RPMI7951 (cell line): ENCODE measurements around the gene MAMSTR. TPM values are rescaled to one million over a fixed set of nuclear protein-coding genes. Genes with fewer than 3 reads are reported as not detected.
"Not testable (repeated sequence)": the region's sequence is repeated elsewhere in the genome, so short reads cannot be mapped to it uniquely, and the experiment has no call there.

ENCODE experiments used
- DNase-seq: peaks from one replicate; pipeline ENCODE4 v3.0.0-alpha.2; 2012; ENCODE audit warnings: low read depth
- total RNA-seq: library from RNA; depleted of rRNA; stranded (reverse); fragments of >200 nt; shearing (Covaris generic); gene quantifications from 2 replicates; pipeline ENCODE4 v1.2.3, GENCODE V29; 2014; rRNA removed

Gene MAMSTR
- total RNA-seq = 0.24 and 0.39 TPM in 2 replicates

GRCh38 chr19:48719263-48720171, at the start of gene MAMSTR:
Gene MAMSTR, minus strand, starts transcription at chr19:48719725. Its CDS starts 694 bp downstream, at chr19:48719031.
- DNase-seq = no peak

DNA sequence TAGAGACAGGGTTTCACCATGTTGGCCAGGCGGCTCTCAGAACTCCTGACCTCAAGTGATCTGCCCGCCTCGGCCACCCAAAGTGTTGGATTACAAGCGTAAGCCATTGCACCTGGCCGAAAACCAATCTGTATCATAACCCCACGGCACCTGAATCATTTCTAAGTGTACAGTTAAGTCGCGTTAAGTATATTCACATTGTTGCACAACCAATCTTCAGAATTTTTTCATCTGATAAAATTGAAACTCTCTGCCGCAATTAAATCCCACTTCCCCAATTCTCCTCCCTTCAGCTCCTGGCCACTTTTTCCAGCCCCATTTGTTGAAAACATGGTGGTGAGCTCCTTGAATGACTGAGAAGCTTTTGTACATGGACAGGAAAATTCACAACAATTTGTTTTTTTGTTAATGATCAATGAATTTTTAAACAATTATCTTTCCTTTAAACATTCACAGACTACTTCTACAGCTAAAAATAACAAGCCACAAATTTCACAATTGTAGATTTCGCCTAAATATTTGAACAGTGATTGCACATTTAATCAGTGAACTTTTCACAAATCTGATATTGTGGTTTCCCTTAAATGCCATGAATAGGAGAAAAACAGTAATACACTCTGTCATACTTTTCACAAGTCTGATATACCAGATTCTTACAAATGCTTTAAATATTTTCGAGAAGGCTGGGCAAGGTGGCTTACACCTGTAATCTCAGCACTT, 49.6 kb upstream of the MAMSTR start:
- DNase-seq = no peak

DNA sequence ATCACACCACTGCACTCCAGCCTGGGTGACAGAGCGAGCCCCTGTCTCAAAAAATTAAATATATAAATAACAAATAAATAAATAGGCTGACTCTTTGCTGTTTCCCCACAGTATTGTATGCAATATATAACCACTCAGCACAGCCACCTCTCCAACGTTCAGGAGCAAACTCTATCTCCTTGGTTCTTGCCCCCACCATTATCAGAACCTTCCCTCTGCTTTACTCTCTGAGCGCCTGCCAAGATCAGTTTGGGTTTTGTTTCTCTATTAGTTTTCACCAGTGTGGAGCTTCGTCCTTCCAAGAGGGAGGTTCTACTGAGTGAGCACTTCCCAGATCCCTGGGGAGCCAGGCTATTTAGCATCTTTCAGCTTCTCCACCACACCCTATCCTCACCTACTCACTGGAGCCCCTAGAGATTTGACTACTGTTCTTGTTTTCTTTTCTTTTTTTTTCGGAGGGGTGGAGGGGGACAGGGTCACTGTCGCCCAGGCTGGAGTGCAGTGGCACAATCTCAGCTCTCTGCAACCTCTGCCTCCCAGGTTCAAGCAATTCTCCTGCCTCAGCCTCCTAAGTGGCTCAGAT, 48.7 kb upstream of the MAMSTR start:
- DNase-seq = not testable (repeated sequence)

DNA sequence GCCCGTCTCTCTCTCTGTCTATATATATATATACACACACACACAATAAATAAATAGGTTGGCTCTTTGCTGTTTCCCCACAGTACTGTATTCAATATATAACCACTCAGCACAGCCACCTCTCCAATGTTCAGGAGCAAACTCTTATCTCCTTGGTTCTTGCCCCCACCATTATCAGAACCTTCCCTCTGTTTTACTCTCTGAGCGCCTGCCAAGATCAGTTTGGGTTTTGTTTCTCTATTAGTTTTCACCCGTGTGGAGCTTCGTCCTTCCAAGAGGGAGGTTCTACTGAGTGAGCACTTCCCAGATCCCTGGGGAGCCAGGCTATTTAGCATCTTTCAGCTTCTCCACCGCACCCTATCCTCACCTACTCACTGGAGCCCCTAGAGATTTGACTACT, 46.3 kb upstream of the MAMSTR start:
- DNase-seq = not testable (repeated sequence)

DNA sequence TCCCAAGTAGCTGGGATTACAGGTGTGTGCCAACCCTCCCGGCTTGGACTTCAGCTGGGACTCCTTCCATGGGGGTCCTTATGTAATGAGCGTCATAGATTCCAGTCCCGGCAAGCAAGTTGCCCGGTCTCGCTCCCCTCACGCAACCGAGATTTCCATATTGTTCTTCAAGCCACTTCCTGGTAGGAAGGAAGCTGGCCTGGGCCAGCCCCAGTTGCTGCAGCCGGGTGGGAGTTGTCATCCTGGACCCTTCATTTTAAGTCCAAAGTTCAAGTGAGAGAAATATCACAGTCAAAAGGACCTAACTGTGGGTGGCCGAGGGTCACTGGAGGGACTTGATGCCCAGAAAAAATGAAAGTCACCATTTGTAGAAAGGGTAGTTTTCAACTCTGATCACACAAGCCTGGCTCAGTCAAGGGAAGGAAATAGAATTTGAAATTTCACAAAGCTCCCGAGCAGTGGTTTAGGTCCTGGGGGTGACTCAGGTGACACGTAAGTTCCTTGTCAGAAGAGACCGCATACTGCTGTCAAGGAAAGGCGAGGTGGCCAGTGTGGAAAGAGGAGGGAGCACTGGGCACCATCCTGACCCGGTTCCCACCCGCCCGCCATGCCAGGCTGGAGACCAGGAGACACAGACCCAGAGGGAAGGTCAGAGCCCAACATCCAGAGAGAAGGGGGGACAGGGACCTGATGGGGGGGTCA, 41.1 kb upstream of the MAMSTR start:
- DNase-seq = peak; percentile 32

- no peak for DNase-seq
Observed at GRCh38 chr19:48757741-48758144, 38.2 kb upstream of the MAMSTR start.

DNA sequence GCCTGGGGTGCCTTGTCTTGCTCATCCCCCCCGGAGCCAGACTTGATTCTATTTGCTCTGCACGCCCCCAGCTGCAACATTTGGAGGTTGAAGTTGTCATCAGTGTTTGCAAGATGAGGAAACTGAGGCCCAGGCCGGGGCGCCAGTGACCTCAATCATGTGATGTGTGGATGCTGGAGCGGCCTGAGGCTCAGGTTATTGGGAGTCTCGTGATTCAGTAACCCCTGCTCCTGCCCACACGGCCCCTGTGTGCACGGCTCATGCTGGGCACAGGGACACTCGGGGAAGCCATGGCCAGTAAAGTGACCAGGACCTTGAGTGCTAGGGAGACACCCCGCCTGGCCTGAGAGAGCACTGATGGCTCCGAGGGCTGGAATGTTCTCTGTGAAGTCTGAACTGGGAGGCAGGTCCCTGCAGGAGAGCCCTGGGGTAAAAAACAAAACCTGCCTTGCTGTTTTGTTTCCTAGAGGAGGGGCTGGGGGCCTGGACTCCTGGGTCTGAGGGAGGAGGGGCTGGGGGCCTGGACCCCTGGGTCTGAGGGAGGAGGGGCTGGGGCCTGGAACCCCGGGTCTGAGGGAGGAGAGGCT, 37.7 kb upstream of the MAMSTR start:
- no peak for DNase-seq

- no peak for DNase-seq
Observed at GRCh38 chr19:48756686-48757085, 37.2 kb upstream of the MAMSTR start.

- DNase-seq = no peak
Observed at GRCh38 chr19:48756212-48756611, 36.7 kb upstream of the MAMSTR start.

DNA sequence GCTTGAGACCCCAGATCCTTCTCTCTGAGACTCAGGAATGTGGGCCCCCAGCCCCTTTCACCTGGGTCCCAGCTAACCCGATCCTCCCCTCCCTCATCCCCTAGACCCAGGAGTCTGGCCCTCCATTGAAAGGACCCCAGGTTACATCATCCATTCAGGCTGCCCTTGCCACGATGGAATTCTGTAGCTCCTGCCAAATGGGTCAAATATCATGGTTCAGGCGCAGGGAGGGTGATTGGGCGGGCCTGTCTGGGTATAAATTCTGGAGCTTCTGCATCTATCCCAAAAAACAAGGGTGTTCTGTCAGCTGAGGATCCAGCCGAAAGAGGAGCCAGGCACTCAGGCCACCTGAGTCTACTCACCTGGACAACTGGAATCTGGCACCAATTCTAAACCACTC, 36.3 kb upstream of the MAMSTR start:
- DNase-seq = no peak

- no peak for DNase-seq
Observed at GRCh38 chr19:48755084-48755641, 35.6 kb upstream of the MAMSTR start, which contains the start of gene FGF21. Gene FGF21, plus strand, starts transcription at chr19:48755524. Its CDS starts 713 bp downstream, at chr19:48756237.

DNA sequence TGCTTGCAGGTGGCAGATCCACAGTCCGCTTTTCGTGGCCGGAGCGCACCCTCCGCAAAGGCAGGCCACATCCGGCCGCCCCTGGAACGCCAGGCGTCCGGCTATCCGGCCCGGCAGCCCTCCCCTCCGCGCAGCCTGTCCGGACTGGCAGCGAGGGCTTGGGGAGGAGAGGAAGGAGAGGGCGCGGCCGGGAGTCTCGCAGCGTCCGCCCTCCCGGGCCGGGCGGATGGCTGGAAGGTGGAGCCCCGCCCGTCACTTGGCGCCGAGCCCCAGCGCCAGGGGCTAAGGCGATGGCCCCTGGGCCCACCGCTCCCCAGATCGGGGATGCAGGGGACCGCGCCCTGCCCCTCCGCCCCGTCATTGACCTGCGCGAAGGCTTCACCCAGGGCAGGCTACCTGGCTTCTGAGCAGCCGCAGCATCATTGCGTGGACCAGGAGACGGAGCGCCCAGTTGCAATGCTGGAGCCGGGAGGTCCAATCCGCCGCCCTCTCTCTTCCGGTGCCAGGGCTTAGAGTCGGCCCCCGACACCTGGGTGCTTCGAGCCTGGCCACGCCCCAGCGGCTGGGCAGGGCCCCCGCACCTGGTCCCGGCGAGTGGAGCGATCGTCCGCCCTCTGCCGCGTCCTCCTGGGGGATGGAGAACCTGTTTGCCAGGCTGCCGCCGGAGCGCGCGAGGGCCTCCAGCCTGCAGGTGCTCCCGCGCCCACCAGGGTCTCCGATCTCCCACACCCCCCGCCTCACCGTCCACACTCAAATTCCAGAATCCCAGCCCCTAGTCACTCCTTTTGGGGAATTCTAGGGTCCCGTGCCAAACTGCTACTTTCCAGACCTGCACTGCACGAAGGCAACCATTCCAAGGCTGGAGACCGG, 33.2 kb upstream of the MAMSTR start, which contains the start of gene FUT1:
Gene FUT1, minus strand, starts transcription at position 146 of the 870 bp plus-strand sequence. CDS start 1,360 bp downstream, outside the sequence.
- DNase-seq = peak; percentile 65

DNA sequence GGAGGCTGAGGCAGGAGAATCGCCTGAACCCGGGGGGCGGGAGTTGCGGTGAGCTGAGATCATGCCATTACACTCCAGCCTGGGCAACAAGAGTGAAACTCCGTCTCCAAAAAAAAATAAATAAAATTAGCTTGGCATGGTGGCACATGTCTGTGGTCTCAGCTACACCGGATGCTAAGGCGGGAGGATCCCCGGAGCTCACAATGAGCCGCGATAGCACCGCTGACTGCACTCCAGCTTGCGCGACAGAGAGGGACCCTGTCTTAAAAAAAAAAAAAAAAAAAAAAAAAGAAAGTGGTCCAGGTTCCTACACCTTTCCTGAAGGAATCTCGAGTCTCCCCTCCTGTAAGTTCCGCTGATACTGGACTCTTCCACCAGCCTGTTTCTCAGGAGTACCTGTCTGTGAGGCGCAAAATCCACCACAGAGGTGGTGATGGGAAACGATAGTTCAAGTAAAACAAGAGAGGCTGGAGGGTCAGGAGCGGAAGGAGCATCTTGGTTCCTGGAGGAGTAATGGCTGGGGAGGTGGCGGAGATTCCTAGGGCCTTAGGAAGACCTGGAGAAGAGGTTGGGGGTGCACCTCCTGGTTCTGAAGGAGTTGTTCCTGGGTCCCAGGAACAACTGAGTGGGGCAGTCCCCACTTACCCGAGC, 32.4 kb upstream of the MAMSTR start:
- peak; percentile 30 for DNase-seq

DNA sequence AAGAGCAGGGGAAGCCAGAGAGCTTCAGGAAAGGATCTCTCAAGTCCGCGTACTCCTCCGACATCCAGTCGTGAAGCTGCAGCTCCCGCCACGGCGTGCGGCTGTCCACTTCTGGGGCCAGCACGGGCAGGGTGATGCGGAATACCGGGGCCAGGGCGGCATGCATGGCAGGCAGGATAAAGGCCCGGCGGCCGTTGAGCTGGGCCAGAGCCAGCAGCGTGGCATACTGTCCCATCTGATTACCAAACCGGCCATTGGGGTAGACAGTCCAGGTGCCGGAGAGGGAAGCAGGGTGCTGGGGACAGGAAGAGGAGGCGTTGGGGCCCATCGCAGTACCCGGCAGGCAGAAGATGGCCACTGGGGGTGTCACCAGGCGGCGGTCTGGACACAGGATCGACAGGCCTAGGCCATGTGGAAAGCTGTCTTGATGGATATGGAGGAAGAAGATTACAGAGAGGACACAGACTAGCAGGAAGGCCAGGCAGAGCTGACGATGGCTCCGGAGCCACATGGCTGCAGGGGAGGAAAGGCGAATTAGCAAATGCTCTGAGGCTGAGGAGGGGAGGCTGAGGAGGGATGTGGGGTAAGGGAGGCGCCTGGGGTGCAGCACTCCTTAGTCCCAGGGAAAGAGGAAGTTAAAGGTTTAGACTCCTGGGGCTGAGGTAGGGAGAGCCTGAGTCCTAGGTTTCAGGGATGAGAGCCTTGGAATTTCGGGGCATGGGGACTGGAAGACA, 31.4 kb upstream of the MAMSTR start:
- no peak for DNase-seq

GRCh38 chr19:48750351-48750750, 30.8 kb upstream of the MAMSTR start:
- no peak for DNase-seq

GRCh38 chr19:48749571-48750198, 30.2 kb upstream of the MAMSTR start:
- DNase-seq = no peak

DNA sequence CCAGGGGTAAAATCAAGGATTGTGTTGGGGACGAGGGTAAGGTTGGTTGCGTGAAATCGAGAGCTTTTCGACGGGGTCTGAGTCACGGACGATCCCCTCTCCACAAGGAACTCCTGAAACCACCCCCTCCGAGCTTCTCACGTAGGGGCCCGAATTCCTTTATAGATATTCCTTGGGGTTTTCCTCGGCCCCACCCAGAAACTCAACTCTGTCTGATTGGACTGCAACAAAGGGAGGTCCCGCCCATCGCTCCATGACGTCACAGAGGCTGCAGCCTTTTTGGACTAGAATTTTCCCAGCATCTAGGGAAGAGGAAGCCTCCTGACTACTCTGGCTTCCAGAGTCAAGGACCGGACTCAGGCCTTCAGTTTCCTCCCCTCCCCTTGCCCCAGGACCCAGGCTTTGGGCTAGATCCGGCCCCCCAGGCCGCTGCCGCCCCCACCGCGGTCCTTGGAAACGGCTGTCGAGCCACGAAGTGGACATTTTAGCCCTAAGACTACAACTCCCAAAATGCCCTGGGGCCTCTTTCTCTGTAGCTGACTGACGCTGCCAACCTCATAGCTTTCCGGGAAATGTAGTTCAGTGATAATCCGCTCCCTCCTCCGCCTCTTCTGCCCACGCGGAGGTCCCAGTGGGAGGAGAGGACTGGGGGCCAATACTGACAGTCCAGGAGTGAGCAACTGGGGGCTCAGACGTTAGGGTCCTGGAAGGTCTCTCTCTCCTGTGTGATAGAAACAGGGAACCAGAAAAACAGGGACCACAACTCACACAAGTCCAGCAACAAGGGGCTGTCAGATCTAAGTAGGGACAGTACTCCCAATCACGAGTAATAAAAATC, 27.4 kb upstream of the MAMSTR start, which contains the start of gene IZUMO1:
Gene IZUMO1, minus strand, starts transcription at position 172 of the 838 bp plus-strand sequence. CDS start 1,050 bp downstream, outside the sequence.
- no peak for DNase-seq
